Measurements from ENCODE around the gene LPAR5. TPM values are rescaled to one million over a fixed set of nuclear protein-coding genes. Genes with fewer than 3 reads are reported as not detected.
A peak's percentile ranks its signal among the peaks of the same experiment; 100 is the strongest.

The LPAR5 gene
- total and polyA plus RNA-seq, 2 donors from 2014 or later: 0.97 to 4.9 TPM

GRCh38 chr12:6644257-6644596 is 8.5 kb upstream of the LPAR5 start:
- no peak for TF ChIP-seq CTCF (IDR thresholded peaks at IDR 0.05; ENCODE audit: borderline replicate concordance, extremely low read depth, insufficient read depth)
- H3K9ac ChIP-seq (ENCODE audit: low read length in 3 of 3): no peak overlapping the region
- no peaks in the 10 kb centered on the region for H3K27me3 ChIP-seq (ENCODE audit: control insufficient read depth, insufficient read depth, low read length)
- peaks cover 0 to 4% (median 0%) of the 10 kb centered on the region in 3 donors for H3K4me1 ChIP-seq (ENCODE audit: control insufficient read depth in 2 of 3, insufficient read depth in 2 of 3, low read depth in 1 of 3, low read length in 3 of 3)
- DNase-seq (no peak), FAIRE-seq (no peak)
- no peaks in the 10 kb centered on the region for H3K9me3 ChIP-seq (ENCODE audit: control insufficient read depth in 2 of 3, insufficient read depth in 1 of 3, low read length in 3 of 3)
- H3K4me3 ChIP-seq (ENCODE audit: low read length in 3 of 3): no peak overlapping the region
- H3K27ac ChIP-seq (ENCODE audit: low read depth in 2 of 2, low read length in 2 of 2): no peak overlapping the region
- intact Hi-C loops (cut with DNase I): no loop called here
- peaks cover 0 to 7% (median 0%) of the 10 kb centered on the region in 3 donors for H3K36me3 ChIP-seq (ENCODE audit: control insufficient read depth in 2 of 3, insufficient read depth in 3 of 3, low read length in 3 of 3)

GRCh38 chr12:6643569-6644256 is 8.0 kb upstream of the LPAR5 start:
- no peak overlapping the region for H3K4me3 ChIP-seq (ENCODE audit: low read length in 3 of 3)
- intact Hi-C loops (cut with DNase I): no loop called here
- peaks cover 0 to 7% (median 0%) of the 10 kb centered on the region in 3 donors for H3K36me3 ChIP-seq (ENCODE audit: control insufficient read depth in 2 of 3, insufficient read depth in 3 of 3, low read length in 3 of 3)
- no peak overlapping the region for H3K9ac ChIP-seq (ENCODE audit: low read length in 3 of 3)
- no peak for TF ChIP-seq CTCF (IDR thresholded peaks at IDR 0.05; ENCODE audit: borderline replicate concordance, extremely low read depth, insufficient read depth)
- peak overlapping the region in 1 of 2 donors; percentile 30 for H3K27ac ChIP-seq (ENCODE audit: low read depth in 2 of 2, low read length in 2 of 2)
- no peak for DNase-seq
- H3K4me1 ChIP-seq (ENCODE audit: control insufficient read depth in 2 of 3, insufficient read depth in 2 of 3, low read depth in 1 of 3, low read length in 3 of 3): peaks cover 0 to 4% (median 0%) of the 10 kb centered on the region in 3 donors
- no peaks in the 10 kb centered on the region for H3K27me3 ChIP-seq (ENCODE audit: control insufficient read depth, insufficient read depth, low read length)
- no peak for FAIRE-seq
- H3K9me3 ChIP-seq (ENCODE audit: control insufficient read depth in 2 of 3, insufficient read depth in 1 of 3, low read length in 3 of 3): no peaks in the 10 kb centered on the region

- DNase-seq (no peak), FAIRE-seq (no peak)
- Histone ChIP-seq H3K27me3 (ENCODE audit: control insufficient read depth, insufficient read depth, low read length) (no peaks in the 10 kb centered on the region), H3K4me1 (ENCODE audit: control insufficient read depth in 2 of 3, insufficient read depth in 2 of 3, low read depth in 1 of 3, low read length in 3 of 3) (peaks cover 0 to 2% (median 0%) of the 10 kb centered on the region in 3 donors), H3K27ac (ENCODE audit: low read depth in 2 of 2, low read length in 2 of 2) (no peak overlapping the region), H3K9me3 (ENCODE audit: control insufficient read depth in 2 of 3, insufficient read depth in 1 of 3, low read length in 3 of 3) (no peaks in the 10 kb centered on the region), H3K4me3 (ENCODE audit: low read length in 3 of 3) (no peak overlapping the region), H3K36me3 (ENCODE audit: control insufficient read depth in 2 of 3, insufficient read depth in 3 of 3, low read length in 3 of 3) (no peaks in the 10 kb centered on the region), H3K9ac (ENCODE audit: low read length in 3 of 3) (no peak overlapping the region)
- intact Hi-C loops (cut with DNase I): no loop called here
- no peak for TF ChIP-seq CTCF (IDR thresholded peaks at IDR 0.05; ENCODE audit: borderline replicate concordance, extremely low read depth, insufficient read depth)
Measured at GRCh38 chr12:6641131-6641530, 5.4 kb upstream of the LPAR5 start.

- no peak for TF ChIP-seq CTCF (IDR thresholded peaks at IDR 0.05; ENCODE audit: borderline replicate concordance, extremely low read depth, insufficient read depth)
- Histone ChIP-seq H3K36me3 (ENCODE audit: control insufficient read depth in 2 of 3, insufficient read depth in 3 of 3, low read length in 3 of 3) (no peaks in the 10 kb centered on the region), H3K9ac (ENCODE audit: low read length in 3 of 3) (no peak overlapping the region), H3K4me1 (ENCODE audit: control insufficient read depth in 2 of 3, insufficient read depth in 2 of 3, low read depth in 1 of 3, low read length in 3 of 3) (peaks cover 0 to 2% (median 0%) of the 10 kb centered on the region in 3 donors), H3K9me3 (ENCODE audit: control insufficient read depth in 2 of 3, insufficient read depth in 1 of 3, low read length in 3 of 3) (no peaks in the 10 kb centered on the region), H3K27me3 (ENCODE audit: control insufficient read depth, insufficient read depth, low read length) (no peaks in the 10 kb centered on the region), H3K27ac (ENCODE audit: low read depth in 2 of 2, low read length in 2 of 2) (no peak overlapping the region), H3K4me3 (ENCODE audit: low read length in 3 of 3) (no peak overlapping the region)
- FAIRE-seq (no peak), DNase-seq (no peak)
- intact Hi-C loops (cut with DNase I): no loop called here
Measured at GRCh38 chr12:6640497-6640896, 4.7 kb upstream of the LPAR5 start.

Data from kidney (tissue), 14 donors.